Naive B cell (primary cell): ENCODE measurements around the gene PDGFC. TPM values are rescaled to one million over a fixed set of nuclear protein-coding genes. Genes with fewer than 3 reads are reported as not detected.
A peak's percentile ranks its signal among the peaks of the same experiment; 100 is the strongest.
"Not testable (repeated sequence)": the region's sequence is repeated elsewhere in the genome, so short reads cannot be mapped to it uniquely, and the experiment has no call there.

Experiments used
- ATAC-seq, 2 donors: fragments of 150-1000 bp; cut with Tn5 transposase; 2 replicates each; pipeline ENCODE4 v1.10.0; 2021; ENCODE audit warnings: low read depth in 2 of 2, mild to moderate bottlenecking in 2 of 2, moderate library complexity in 2 of 2
- DNase-seq: peaks from one replicate; pipeline ENCODE4 v3.0.0; 2022
- H3K27ac Mint-ChIP-seq, 6 donors: one replicate each; pipeline ENCODE4 v1.8.0; 2020 to 2022; ENCODE audit warnings: mild to moderate bottlenecking in 6 of 6, mixed read lengths in 6 of 6, moderate library complexity in 5 of 6, inconsistent platforms in 2 of 6
- H3K27me3 Mint-ChIP-seq, 3 donors: one replicate each; pipeline ENCODE4 v1.8.0; 2021 to 2022; ENCODE audit warnings: mixed read lengths in 3 of 3, mild to moderate bottlenecking in 1 of 3
- H3K36me3 Mint-ChIP-seq, 2 donors: one replicate each; pipeline ENCODE4 v1.8.0; 2020 to 2022; ENCODE audit warnings: mixed read lengths in 2 of 2, inconsistent platforms in 1 of 2, mild to moderate bottlenecking in 1 of 2
- H3K4me1 Mint-ChIP-seq, 3 donors: one replicate each; pipeline ENCODE4 v1.8.0; 2020 to 2022; ENCODE audit warnings: mixed read lengths in 3 of 3, inconsistent platforms in 1 of 3, mild to moderate bottlenecking in 1 of 3, moderate library complexity in 1 of 3
- H3K4me3 Mint-ChIP-seq, 8 donors: one replicate each; pipeline ENCODE4 v1.8.0; 2020 to 2022; ENCODE audit warnings: mild to moderate bottlenecking in 8 of 8, mixed read lengths in 8 of 8, moderate library complexity in 8 of 8, inconsistent platforms in 2 of 8
- H3K9me3 Mint-ChIP-seq, 7 donors: one replicate each; pipeline ENCODE4 v1.8.0; 2020 to 2022; ENCODE audit warnings: mixed read lengths in 7 of 7, mild to moderate bottlenecking in 5 of 7, inconsistent platforms in 2 of 7, moderate library complexity in 1 of 7
- polyA plus RNA-seq, 6 donors: library from polyadenylated mRNA; unstranded; fragments of 300-500 nt; fragmentation: Illumina TruSeq; gene quantifications; one replicate each; pipeline ENCODE4 v1.2.3, GENCODE V29; 2021; ENCODE audit warnings: low read depth in 6 of 6

PDGFC gene
- polyA plus RNA-seq, 6 donors from 2014 or later: 0.17 to 0.45 TPM; not detected in 4

DNA sequence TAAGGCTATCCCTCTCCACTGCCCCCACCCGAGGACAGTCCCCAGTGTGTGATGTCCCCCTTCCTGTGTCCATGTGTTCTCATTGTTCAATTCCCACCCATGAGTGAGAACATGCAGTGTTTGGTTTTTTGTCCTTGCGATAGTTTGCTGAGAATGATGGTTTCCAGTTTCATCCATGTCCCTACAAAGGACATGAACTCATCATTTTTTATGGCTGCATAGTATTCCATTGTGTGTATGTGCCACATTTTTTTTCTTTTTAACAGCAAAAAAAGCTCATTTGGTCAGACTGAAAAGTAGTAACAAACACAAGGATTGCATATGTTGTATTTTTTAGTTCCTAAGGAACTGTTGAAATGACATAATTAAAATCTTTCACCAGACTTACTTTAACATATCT is 105.5 kb downstream of the PDGFC start:
- not testable (repeated sequence) for H3K36me3 Mint-ChIP-seq, DNase-seq, H3K4me3 Mint-ChIP-seq, H3K27me3 Mint-ChIP-seq, H3K9me3 Mint-ChIP-seq, H3K27ac Mint-ChIP-seq, ATAC-seq, H3K4me1 Mint-ChIP-seq

DNA sequence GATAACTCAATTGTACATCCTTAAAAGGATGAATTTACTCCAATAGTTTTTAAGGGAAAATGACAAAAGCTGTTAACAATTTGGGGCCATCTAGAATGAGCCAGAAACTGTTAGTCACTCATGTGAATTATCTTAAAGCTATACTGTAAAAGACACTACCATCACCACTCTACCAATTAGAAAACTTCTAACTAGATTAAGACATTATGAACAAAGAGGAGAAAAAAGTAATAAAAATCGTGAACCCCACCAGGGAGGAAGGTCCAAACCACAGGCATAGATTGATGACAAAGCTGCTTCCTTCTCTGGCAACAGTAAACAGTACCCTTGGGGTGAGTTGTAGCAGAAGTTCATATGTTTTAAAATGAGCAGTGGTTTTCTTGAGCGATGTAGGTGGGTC is 106.1 kb downstream of the PDGFC start:
- H3K27ac Mint-ChIP-seq: no peak overlapping the region
- H3K4me1 Mint-ChIP-seq: no peaks in the 10 kb centered on the region
- DNase-seq (no peak), ATAC-seq (no peak)
- H3K27me3 Mint-ChIP-seq: no peaks in the 10 kb centered on the region
- H3K4me3 Mint-ChIP-seq: no peak overlapping the region
- H3K36me3 Mint-ChIP-seq: no peaks in the 10 kb centered on the region
- peaks cover 0 to 6% (median 0%) of the 10 kb centered on the region in 7 donors for H3K9me3 Mint-ChIP-seq

GRCh38 chr4:156858071-156858470 is 113.5 kb downstream of the PDGFC start:
- no peaks in the 10 kb centered on the region for H3K9me3 Mint-ChIP-seq
- H3K4me1 Mint-ChIP-seq: no peaks in the 10 kb centered on the region
- DNase-seq: no peak
- no peaks in the 10 kb centered on the region for H3K27me3 Mint-ChIP-seq
- ATAC-seq: no peak
- H3K36me3 Mint-ChIP-seq: no peaks in the 10 kb centered on the region
- H3K27ac Mint-ChIP-seq: no peak overlapping the region
- H3K4me3 Mint-ChIP-seq: no peak overlapping the region

DNA sequence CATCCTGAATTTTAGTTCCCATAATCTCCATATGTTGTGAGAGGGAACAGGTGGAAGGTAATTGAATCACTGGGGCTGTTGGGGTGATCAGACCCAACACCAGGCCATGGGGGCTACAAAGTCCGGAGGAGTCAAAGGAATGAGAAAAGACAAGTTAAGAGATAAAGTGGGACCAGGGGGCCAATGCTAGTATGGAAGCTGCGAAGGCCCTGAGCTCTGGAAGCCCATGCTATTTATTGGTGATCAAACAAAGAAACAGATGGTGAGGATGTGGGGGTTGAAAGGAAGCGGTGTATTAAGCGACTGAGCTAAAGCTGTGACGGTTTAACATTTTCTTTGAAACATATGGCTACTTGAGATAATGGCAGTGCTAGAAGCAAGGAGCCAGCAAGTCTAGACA is 132.8 kb downstream of the PDGFC start:
- no peak overlapping the region for H3K27ac Mint-ChIP-seq
- H3K9me3 Mint-ChIP-seq: peaks cover 16 to 41% (median 21%) of the 10 kb centered on the region in 7 donors
- H3K27me3 Mint-ChIP-seq: no peaks in the 10 kb centered on the region
- H3K36me3 Mint-ChIP-seq: peaks cover 0 to 5% of the 10 kb centered on the region in 2 donors
- no peaks in the 10 kb centered on the region for H3K4me1 Mint-ChIP-seq
- ATAC-seq (no peak), DNase-seq (no peak)
- H3K4me3 Mint-ChIP-seq: no peak overlapping the region

DNA sequence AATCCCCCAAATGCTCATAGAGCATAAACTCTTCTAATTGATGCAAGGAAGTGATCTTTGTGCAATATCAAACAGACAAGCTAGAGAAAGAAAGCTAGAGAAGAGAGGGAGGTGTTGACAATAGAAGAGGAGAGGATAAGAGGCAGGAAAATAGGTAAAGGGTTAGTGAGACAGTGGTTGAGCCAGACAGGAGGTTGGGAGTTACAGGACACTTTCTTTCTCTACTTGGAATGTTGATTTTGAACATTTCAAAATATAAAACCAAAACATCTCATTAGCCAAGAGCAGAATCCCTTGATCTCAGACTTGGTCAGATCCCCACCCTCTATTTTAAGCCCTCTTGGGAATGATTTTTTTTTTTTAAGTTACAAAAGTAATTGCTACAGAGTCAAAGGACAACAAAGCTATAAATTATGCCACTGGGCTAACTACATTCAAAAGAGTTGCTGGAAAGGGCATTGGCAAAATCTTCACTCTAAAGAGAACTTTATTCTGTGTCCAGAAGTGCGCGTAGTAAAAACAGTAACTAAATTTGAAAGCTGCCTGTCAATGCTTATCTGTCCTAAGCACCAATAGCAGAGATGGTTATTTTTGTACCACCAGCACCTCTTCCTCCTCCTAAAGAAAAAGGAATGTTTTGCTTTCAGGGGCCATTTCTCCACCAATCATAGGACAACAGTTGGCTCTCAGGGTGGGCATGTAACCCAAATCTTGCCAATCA is 133.8 kb downstream of the PDGFC start:
- Mint-ChIP-seq H3K27me3 (no peaks in the 10 kb centered on the region), H3K9me3 (peaks cover 16 to 41% (median 21%) of the 10 kb centered on the region in 7 donors), H3K36me3 (peaks cover 0 to 5% of the 10 kb centered on the region in 2 donors), H3K4me3 (no peak overlapping the region), H3K27ac (no peak overlapping the region), H3K4me1 (no peaks in the 10 kb centered on the region)
- DNase-seq (no peak), ATAC-seq (no peak)

DNA sequence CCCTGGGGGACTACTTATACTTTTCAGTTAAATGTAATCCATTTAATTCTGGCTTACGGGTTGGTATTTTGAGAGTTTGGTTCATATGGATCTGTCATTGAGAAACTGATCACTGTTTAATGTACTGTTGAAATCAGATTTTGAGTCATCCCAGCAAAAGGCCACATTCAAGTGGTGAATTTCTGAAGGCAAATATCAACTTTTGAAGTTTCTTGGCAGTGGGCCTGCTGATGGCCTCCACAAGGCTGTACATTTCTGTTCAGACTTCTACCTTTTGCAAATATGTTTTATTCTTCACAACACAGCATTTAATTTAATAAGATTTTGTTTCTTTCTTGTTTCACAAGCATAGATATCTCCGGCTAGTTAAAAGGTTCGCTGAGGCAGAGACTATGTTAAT is 138.7 kb downstream of the PDGFC start:
- Mint-ChIP-seq H3K27me3 (no peaks in the 10 kb centered on the region), H3K36me3 (no peaks in the 10 kb centered on the region), H3K4me3 (no peak overlapping the region), H3K27ac (no peak overlapping the region), H3K4me1 (no peaks in the 10 kb centered on the region), H3K9me3 (peaks cover 0 to 7% (median 4%) of the 10 kb centered on the region in 7 donors)
- no peak for ATAC-seq
- DNase-seq: no peak

DNA sequence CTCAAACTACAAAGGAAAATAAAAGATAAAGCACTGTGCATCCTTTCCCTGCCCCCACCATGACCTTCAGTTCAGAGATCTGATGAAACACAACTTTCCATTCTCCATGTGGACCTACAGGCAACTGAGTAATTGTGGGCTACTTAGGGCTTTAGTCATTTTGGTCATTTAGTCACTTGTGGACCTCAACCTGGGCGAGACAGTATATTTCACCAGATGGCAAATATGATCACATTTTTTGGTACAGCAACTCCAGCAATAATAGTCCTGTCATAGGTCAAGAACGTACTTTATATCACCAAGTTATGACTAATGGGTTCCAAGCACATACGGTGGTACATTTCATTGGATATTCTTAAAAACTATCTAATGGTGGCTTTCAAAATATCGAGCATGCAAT is 141.2 kb downstream of the PDGFC start:
- Mint-ChIP-seq H3K4me1 (no peaks in the 10 kb centered on the region), H3K27me3 (no peaks in the 10 kb centered on the region)

GRCh38 chr4:156829201-156829873 is 142.3 kb downstream of the PDGFC start:
- H3K36me3 Mint-ChIP-seq: no peaks in the 10 kb centered on the region

More for the DNA sequence above, 141.2 kb downstream of the PDGFC start:
- DNase-seq (no peak), ATAC-seq (no peak)
- Mint-ChIP-seq H3K27ac (no peak overlapping the region), H3K36me3 (no peaks in the 10 kb centered on the region), H3K9me3 (peaks cover 0 to 3% (median 0%) of the 10 kb centered on the region in 7 donors), H3K4me3 (no peak overlapping the region)

GRCh38 chr4:156827519-156827918 is 144.1 kb downstream of the PDGFC start:
- H3K9me3 Mint-ChIP-seq: peaks cover 0 to 3% (median 0%) of the 10 kb centered on the region in 7 donors
- H3K36me3 Mint-ChIP-seq: no peaks in the 10 kb centered on the region
- no peak overlapping the region for H3K27ac Mint-ChIP-seq
- DNase-seq: no peak
- no peak for ATAC-seq
- no peak overlapping the region for H3K4me3 Mint-ChIP-seq
- H3K27me3 Mint-ChIP-seq: no peaks in the 10 kb centered on the region
- H3K4me1 Mint-ChIP-seq: no peaks in the 10 kb centered on the region

More at GRCh38 chr4:156829201-156829873, 142.3 kb downstream of the PDGFC start:
- DNase-seq (no peak), ATAC-seq (no peak)
- Mint-ChIP-seq H3K27ac (no peak overlapping the region), H3K4me3 (no peak overlapping the region), H3K27me3 (no peaks in the 10 kb centered on the region), H3K4me1 (no peaks in the 10 kb centered on the region), H3K9me3 (peaks cover 0 to 3% (median 0%) of the 10 kb centered on the region in 7 donors)

- DNase-seq (no peak), ATAC-seq (no peak)
- H3K9me3 Mint-ChIP-seq: no peaks in the 10 kb centered on the region
- no peak overlapping the region for H3K27ac Mint-ChIP-seq
- H3K36me3 Mint-ChIP-seq: no peaks in the 10 kb centered on the region
- no peak overlapping the region for H3K4me3 Mint-ChIP-seq
- H3K27me3 Mint-ChIP-seq: no peaks in the 10 kb centered on the region
- H3K4me1 Mint-ChIP-seq: no peaks in the 10 kb centered on the region
Observed at GRCh38 chr4:156825074-156825473, 146.5 kb downstream of the PDGFC start.

- no peak overlapping the region for H3K27ac Mint-ChIP-seq
- no peaks in the 10 kb centered on the region for H3K36me3 Mint-ChIP-seq
- peaks cover 0 to 3% (median 0%) of the 10 kb centered on the region in 7 donors for H3K9me3 Mint-ChIP-seq
- DNase-seq (no peak), ATAC-seq (no peak)
- no peaks in the 10 kb centered on the region for H3K27me3 Mint-ChIP-seq
- H3K4me3 Mint-ChIP-seq: no peak overlapping the region
- H3K4me1 Mint-ChIP-seq: no peaks in the 10 kb centered on the region
Observed at GRCh38 chr4:156824451-156825060, 147.0 kb downstream of the PDGFC start.

GRCh38 chr4:156820931-156821330 is 150.7 kb downstream of the PDGFC start:
- Mint-ChIP-seq H3K4me3 (no peak overlapping the region), H3K4me1 (no peaks in the 10 kb centered on the region), H3K27ac (peak overlapping the region in 1 of 6 donors; percentile 30), H3K9me3 (peaks cover 0 to 3% (median 0%) of the 10 kb centered on the region in 7 donors), H3K36me3 (no peaks in the 10 kb centered on the region), H3K27me3 (no peaks in the 10 kb centered on the region)
- no peak for DNase-seq
- no peak for ATAC-seq

- Mint-ChIP-seq H3K9me3 (peaks cover 0 to 3% (median 0%) of the 10 kb centered on the region in 7 donors), H3K4me1 (no peaks in the 10 kb centered on the region), H3K36me3 (no peaks in the 10 kb centered on the region), H3K27ac (no peak overlapping the region), H3K4me3 (no peak overlapping the region), H3K27me3 (no peaks in the 10 kb centered on the region)
- ATAC-seq: no peak
- no peak for DNase-seq
Observed at GRCh38 chr4:156816360-156816755, 155.2 kb downstream of the PDGFC start.
